Vagina (tissue), 2 donors: Measurements from ENCODE around the gene SBSN.

ENCODE experiments used
- CTCF ChIP-seq, 3 experiments: fragments of 450-650 bp in 2 of 3; fragments of 200-600 bp in 1 of 3; sonication (generic) in 1 of 3; IDR thresholded peaks; one replicate each; pipeline ENCODE4 v1.5.1; 2017 to 2019; ENCODE audit warnings: antibody characterized with exemption in 3 of 3, mild to moderate bottlenecking in 2 of 3, moderate library complexity in 2 of 3
- POLR2A ChIP-seq, 2 donors: fragments of 450-650 bp; IDR thresholded peaks; one replicate each; pipeline ENCODE4 v1.6.1; 2017; ENCODE audit warnings: antibody characterized with exemption in 2 of 2, mild to moderate bottlenecking in 2 of 2, moderate library complexity in 2 of 2
- POLR2AphosphoS5 ChIP-seq, 2 donors: sonication (generic); formaldehyde crosslinking; IDR thresholded peaks; one replicate each; pipeline ENCODE4 v1.9.0; 2017; ENCODE audit warnings: antibody characterized with exemption in 2 of 2, mild to moderate bottlenecking in 2 of 2, low read depth in 1 of 2; ENCODE audit not compliant: insufficient read depth in 1 of 2

GRCh38 chr19:35476149-35476548 is 52.0 kb downstream of the SBSN start:
- TF ChIP-seq CTCF (IDR thresholded peaks at IDR 0.05) (no peak), POLR2AphosphoS5 (IDR thresholded peaks at IDR 0.05; ENCODE audit: insufficient read depth in 1 of 2, low read depth in 1 of 2) (no peak), POLR2A (IDR thresholded peaks at IDR 0.05) (no peak)
